Breast epithelium (tissue), 3 donors: ENCODE measurements around the gene OSBPL2.

Source experiments
- POLR2A ChIP-seq: fragments of 450-650 bp; IDR thresholded peaks from one replicate; pipeline ENCODE4 v1.6.1; 2016; ENCODE audit warnings: antibody characterized with exemption, mild to moderate bottlenecking, moderate library complexity
- TF ChIP-seq, protein P1 (sequence below), 3 donors: fragments of 450-650 bp; IDR thresholded peaks; one replicate each; pipeline ENCODE4 v1.5.1; 2016 to 2017; ENCODE audit warnings: antibody characterized with exemption in 3 of 3, mild to moderate bottlenecking in 3 of 3, moderate library complexity in 3 of 3

DNA sequence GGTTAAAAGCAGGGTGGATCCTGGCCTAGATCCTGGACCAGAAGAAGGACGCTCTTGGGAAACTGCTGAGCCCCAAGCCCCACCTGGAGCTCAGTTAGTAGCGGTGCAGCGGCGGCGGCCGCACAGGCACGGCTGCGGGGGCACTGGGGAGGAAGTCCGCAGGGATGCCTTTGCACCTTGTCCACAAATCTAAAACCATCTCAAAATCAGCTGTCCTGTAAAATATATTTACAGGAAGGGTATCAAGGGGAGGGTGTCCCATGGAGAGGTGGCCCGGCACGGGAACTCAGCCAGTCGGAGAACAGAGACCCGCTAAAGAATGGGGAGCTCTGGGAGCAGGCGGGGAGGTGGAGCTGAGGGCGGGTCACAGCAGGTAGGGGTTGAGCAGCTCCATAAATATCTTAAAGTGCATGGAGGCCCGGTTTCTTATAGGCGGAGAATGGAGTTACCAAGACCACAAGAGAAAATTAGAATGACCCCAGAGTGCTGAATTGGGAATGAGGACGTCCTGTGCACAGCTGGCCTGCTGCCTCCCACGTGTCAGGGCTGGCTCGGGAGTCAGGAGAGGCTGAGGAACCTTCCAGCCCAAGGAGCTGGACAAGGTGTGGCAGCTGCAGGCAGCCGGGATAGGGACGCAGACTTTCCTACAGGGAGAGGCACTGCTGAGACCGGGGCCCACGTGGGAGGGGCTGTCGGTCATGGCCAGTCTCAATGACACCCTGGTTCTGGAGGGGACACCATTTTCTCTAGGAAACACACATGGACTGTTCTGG is 47.5 kb upstream of the OSBPL2 start:
- TF ChIP-seq, protein P1, sequence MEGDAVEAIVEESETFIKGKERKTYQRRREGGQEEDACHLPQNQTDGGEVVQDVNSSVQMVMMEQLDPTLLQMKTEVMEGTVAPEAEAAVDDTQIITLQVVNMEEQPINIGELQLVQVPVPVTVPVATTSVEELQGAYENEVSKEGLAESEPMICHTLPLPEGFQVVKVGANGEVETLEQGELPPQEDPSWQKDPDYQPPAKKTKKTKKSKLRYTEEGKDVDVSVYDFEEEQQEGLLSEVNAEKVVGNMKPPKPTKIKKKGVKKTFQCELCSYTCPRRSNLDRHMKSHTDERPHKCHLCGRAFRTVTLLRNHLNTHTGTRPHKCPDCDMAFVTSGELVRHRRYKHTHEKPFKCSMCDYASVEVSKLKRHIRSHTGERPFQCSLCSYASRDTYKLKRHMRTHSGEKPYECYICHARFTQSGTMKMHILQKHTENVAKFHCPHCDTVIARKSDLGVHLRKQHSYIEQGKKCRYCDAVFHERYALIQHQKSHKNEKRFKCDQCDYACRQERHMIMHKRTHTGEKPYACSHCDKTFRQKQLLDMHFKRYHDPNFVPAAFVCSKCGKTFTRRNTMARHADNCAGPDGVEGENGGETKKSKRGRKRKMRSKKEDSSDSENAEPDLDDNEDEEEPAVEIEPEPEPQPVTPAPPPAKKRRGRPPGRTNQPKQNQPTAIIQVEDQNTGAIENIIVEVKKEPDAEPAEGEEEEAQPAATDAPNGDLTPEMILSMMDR (IDR thresholded peaks at IDR 0.05) = no peak
- no peak for TF ChIP-seq POLR2A
